Left ventricle myocardium inferior (tissue), 1 donor: ENCODE results near the gene LINGO3. TPM values are rescaled to one million over a fixed set of nuclear protein-coding genes. Genes with fewer than 3 reads are reported as not detected.

ENCODE experiments used
- DNase-seq: peaks from one replicate; pipeline ENCODE4 v3.0.0-alpha.2; 2020
- H3K27ac ChIP-seq: fragments of 200-600 bp; replicated peaks from 2 replicates; pipeline ENCODE4 v1.8.0; 2021
- H3K27me3 ChIP-seq: fragments of 200-600 bp; 2 replicates; pipeline ENCODE4 v1.8.0; 2021; ENCODE audit warnings: low read depth
- H3K36me3 ChIP-seq: fragments of 200-600 bp; 2 replicates; pipeline ENCODE4 v1.8.0; 2021
- H3K4me1 ChIP-seq: fragments of 200-600 bp; 2 replicates; pipeline ENCODE4 v1.8.0; 2021
- H3K4me3 ChIP-seq: fragments of 200-600 bp; 2 replicates; pipeline ENCODE4 v1.8.0; 2021; ENCODE audit warnings: mild to moderate bottlenecking, moderate library complexity
- H3K9me3 ChIP-seq: fragments of 200-600 bp; replicated peaks from 2 replicates; pipeline ENCODE4 v1.8.0; 2021
- intact Hi-C: fragments of 100-400 bp; cut with micrococcal nuclease; formaldehyde crosslinking; loops from one replicate; pipeline ENCODE4 v1.11.0; 2022
- total RNA-seq: library from RNA; stranded (reverse); fragmentation: NEBNext Ultra II Directional; extraction: Animal tissue kit (Norgen Biotek cat#: 25700); gene quantifications from one replicate; pipeline ENCODE4 v1.2.1, GENCODE V29; 2021
- TF ChIP-seq, protein P1 (sequence below): fragments of 200-600 bp; IDR thresholded peaks from 2 replicates; pipeline ENCODE4 v1.8.0; 2021; ENCODE audit warnings: antibody characterized with exemption, mild to moderate bottlenecking, borderline replicate concordance
- donor health status: DM: no; HTN: yes; CAD: no; lungs with severe emphysema.

LINGO3 gene
- total RNA-seq, 1 donor from 2014 or later = not detected

DNA sequence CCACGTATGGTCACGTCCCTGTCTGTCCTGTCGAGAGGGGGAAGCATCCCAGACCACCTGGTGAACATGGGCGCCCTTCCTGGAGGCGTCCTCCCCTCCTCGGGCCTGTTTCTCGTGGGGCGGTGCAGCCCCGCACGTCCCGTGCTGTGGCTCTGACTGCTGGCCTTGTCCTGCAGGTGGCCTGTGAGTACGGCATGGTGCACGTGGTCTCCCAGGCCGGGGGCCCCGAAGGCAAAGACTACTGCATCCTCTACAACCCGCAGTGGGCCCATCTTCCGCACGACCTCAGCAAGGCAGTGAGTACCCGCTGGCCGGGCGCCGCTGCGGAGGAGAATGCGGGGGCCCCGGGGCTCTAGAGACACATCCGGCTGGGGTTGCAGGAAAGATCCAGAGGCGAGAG, 26.5 kb upstream of the LINGO3 start:
- Histone ChIP-seq H3K36me3 (peaks cover 13% of the 10 kb centered on the region), H3K4me3 (no peak overlapping the region), H3K4me1 (peaks cover 44% of the 10 kb centered on the region), H3K9me3 (no peaks in the 10 kb centered on the region), H3K27ac (no peak overlapping the region), H3K27me3 (no peaks in the 10 kb centered on the region)
- TF ChIP-seq, protein P1, sequence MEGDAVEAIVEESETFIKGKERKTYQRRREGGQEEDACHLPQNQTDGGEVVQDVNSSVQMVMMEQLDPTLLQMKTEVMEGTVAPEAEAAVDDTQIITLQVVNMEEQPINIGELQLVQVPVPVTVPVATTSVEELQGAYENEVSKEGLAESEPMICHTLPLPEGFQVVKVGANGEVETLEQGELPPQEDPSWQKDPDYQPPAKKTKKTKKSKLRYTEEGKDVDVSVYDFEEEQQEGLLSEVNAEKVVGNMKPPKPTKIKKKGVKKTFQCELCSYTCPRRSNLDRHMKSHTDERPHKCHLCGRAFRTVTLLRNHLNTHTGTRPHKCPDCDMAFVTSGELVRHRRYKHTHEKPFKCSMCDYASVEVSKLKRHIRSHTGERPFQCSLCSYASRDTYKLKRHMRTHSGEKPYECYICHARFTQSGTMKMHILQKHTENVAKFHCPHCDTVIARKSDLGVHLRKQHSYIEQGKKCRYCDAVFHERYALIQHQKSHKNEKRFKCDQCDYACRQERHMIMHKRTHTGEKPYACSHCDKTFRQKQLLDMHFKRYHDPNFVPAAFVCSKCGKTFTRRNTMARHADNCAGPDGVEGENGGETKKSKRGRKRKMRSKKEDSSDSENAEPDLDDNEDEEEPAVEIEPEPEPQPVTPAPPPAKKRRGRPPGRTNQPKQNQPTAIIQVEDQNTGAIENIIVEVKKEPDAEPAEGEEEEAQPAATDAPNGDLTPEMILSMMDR = no peak
- intact Hi-C loops = no loop called here
- DNase-seq = no peak

- H3K4me3 ChIP-seq = no peak overlapping the region
- no peaks in the 10 kb centered on the region for H3K9me3 ChIP-seq
- no peaks in the 10 kb centered on the region for H3K27me3 ChIP-seq
- intact Hi-C loops = no loop called here
- TF ChIP-seq, protein P1 = no peak
- peaks cover 50% of the 10 kb centered on the region for H3K4me1 ChIP-seq
- no peak for DNase-seq
- H3K36me3 ChIP-seq = peaks cover 6% of the 10 kb centered on the region
- H3K27ac ChIP-seq = no peak overlapping the region
Measured at GRCh38 chr19:2333807-2334211, 25.9 kb upstream of the LINGO3 start.

GRCh38 chr19:2333027-2333806, 25.3 kb upstream of the LINGO3 start:
- Histone ChIP-seq H3K4me3 (no peak overlapping the region), H3K36me3 (peaks cover under 1% of the 10 kb centered on the region), H3K27me3 (no peaks in the 10 kb centered on the region), H3K27ac (no peak overlapping the region), H3K9me3 (no peaks in the 10 kb centered on the region), H3K4me1 (peaks cover 54% of the 10 kb centered on the region)
- TF ChIP-seq, protein P1 = no peak
- DNase-seq = no peak
- intact Hi-C loops = no loop called here

DNA sequence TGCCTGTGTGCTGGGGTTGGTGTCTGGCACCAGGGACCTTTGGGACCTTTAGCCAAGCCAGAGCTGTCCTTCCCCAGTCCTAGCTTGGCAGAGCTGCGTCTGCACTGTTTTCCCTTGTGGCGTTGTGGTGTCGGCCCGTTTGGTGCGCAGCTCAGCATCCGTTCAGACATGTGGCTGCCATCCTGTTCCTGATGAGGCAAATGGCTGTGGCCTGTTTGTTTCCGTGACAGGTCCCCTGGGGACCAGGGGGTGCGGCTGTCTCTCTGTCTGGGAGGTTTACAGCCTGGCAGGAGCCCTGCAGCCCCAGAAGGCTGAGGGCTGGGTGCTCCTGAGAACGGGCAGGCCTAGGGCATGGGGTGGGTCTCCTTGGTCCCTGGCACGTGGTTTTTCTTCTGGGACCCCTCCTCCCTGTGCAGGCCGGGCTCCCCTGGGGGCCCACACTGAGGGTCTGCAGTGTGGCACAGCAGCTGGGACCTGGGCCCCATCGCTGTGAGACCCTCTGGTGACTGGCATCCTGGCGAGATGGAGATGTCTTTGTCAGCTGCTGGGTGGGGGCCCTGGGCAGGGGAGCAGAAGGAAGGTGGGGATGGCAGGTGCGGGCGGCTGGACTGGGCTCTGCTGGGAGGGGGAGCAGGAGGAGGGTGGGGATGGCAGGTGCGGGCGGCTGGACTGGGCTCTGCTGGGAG, 24.5 kb upstream of the LINGO3 start:
- no peaks in the 10 kb centered on the region for H3K9me3 ChIP-seq
- H3K27me3 ChIP-seq = no peaks in the 10 kb centered on the region
- peak overlapping the region; percentile 64 for H3K27ac ChIP-seq
- intact Hi-C loops = no loop called here
- H3K4me3 ChIP-seq = no peak overlapping the region
- H3K4me1 ChIP-seq = peaks cover 61% of the 10 kb centered on the region
- peak; percentile 38 for DNase-seq
- no peaks in the 10 kb centered on the region for H3K36me3 ChIP-seq
- TF ChIP-seq, protein P1 = no peak

DNA sequence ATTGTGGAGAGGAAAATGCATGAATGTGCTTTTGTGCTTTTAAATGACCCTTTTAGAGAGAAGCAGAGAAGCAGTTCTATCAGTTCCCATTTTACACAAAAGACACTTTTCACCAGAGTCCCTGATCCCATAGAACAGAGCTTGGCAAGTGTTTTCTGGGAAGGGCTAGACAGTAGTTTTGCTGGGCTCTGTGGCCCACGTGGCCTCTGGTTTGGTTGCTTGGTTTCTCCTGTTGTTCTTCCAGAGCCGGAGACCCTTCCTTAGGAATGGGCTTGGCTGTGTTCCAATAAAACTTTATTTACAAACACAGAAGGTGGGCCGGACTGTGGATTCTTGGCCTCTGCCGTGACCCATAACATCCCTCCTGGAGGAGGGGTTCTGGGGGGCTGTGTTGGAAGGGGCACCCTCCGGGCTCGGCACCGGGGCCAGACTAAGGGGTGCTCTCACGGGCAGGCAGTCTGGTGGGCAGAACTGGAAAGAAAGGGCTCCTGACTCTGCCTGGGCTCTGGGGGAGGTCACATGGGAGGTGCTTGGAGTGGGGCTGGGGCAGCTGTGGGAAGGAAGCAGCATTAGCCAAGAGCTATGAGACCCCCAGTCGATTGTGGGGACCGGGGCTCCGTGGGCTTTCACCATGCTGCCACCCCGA, 23.8 kb upstream of the LINGO3 start:
- Histone ChIP-seq H3K27ac (peak overlapping the region; percentile 64), H3K4me3 (no peak overlapping the region), H3K36me3 (no peaks in the 10 kb centered on the region), H3K9me3 (no peaks in the 10 kb centered on the region), H3K27me3 (no peaks in the 10 kb centered on the region), H3K4me1 (peaks cover 69% of the 10 kb centered on the region)
- intact Hi-C loops = no loop called here
- DNase-seq = no peak
- TF ChIP-seq, protein P1 = no peak
